Activated CD4-positive, alpha-beta T cell treated with anti-CD3 and anti-CD28 coated beads, Interleukin-2, amount 10 ng/mL, durations not matched to agents 24 days and 14 days (primary cell): ENCODE measurements around the gene REXO2. TPM values are rescaled to one million over a fixed set of nuclear protein-coding genes. Genes with fewer than 3 reads are reported as not detected.

Experiments
- DNase-seq: peaks from one replicate; pipeline ENCODE4 v3.0.0; 2022
- H3K27ac Mint-ChIP-seq: one replicate; pipeline ENCODE4 v1.8.0; 2022; ENCODE audit warnings: mild to moderate bottlenecking, mixed read lengths
- H3K27me3 Mint-ChIP-seq: one replicate; pipeline ENCODE4 v1.8.0; 2022; ENCODE audit warnings: mixed read lengths
- H3K36me3 Mint-ChIP-seq: one replicate; pipeline ENCODE4 v1.8.0; 2022; ENCODE audit warnings: low read depth, mild to moderate bottlenecking, mixed read lengths
- H3K4me1 Mint-ChIP-seq: one replicate; pipeline ENCODE4 v1.8.0; 2021; ENCODE audit warnings: mixed read lengths
- H3K4me3 Mint-ChIP-seq: one replicate; pipeline ENCODE4 v1.8.0; 2022; ENCODE audit warnings: mild to moderate bottlenecking, moderate library complexity, mixed read lengths
- H3K9me3 Mint-ChIP-seq: one replicate; pipeline ENCODE4 v1.8.0; 2021; ENCODE audit warnings: mixed read lengths
- intact Hi-C: fragments of 100-400 bp; cut with micrococcal nuclease; formaldehyde crosslinking; loops from one replicate; pipeline ENCODE4 v1.15.1; 2023
- total RNA-seq: library from RNA; stranded (reverse); gene quantifications from 2 replicates; pipeline ENCODE4 v1.2.3, GENCODE V29; 2022

Gene REXO2
- total RNA-seq, result 98.6 and 99.5 TPM in 2 replicates

- H3K9me3 Mint-ChIP-seq, result no peaks in the 10 kb centered on the region
- intact Hi-C loops, result loop anchor here (1.0 to 5.0 kb wide), 3 partner anchors 39 to 667 kb away; partner anchors contain the start of genes C11orf71, RBM7 and ZW10
- peaks cover 3% of the 10 kb centered on the region for H3K27me3 Mint-ChIP-seq
- H3K4me3 Mint-ChIP-seq, result peak within 1 kb of the TSS; percentile 99
- peak within 1 kb of the TSS; percentile 95 for H3K27ac Mint-ChIP-seq
- peaks cover 38% of the 10 kb centered on the region for H3K4me1 Mint-ChIP-seq
- peak; percentile 98 for DNase-seq
- H3K36me3 Mint-ChIP-seq, result peaks cover 34% of the 10 kb centered on the region
Observed at GRCh38 chr11:114439229-114440120, at the start of gene REXO2. Gene REXO2 (plus strand): TSS chr11:114439467. CDS start chr11:114439529, 62 bp downstream.

GRCh38 chr11:114392735-114393667 lies 46.3 kb upstream of the REXO2 start:
- intact Hi-C loops, result no loop called here
- no peak overlapping the region for H3K4me3 Mint-ChIP-seq
- peaks cover 3% of the 10 kb centered on the region for H3K4me1 Mint-ChIP-seq
- H3K36me3 Mint-ChIP-seq, result peaks cover 3% of the 10 kb centered on the region
- H3K27ac Mint-ChIP-seq, result no peak overlapping the region
- DNase-seq, result no peak
- H3K27me3 Mint-ChIP-seq, result peaks cover 3% of the 10 kb centered on the region
- no peaks in the 10 kb centered on the region for H3K9me3 Mint-ChIP-seq

GRCh38 chr11:114395736-114396135 lies 43.5 kb upstream of the REXO2 start:
- intact Hi-C loops, result no loop called here
- no peak overlapping the region for H3K27ac Mint-ChIP-seq
- no peaks in the 10 kb centered on the region for H3K9me3 Mint-ChIP-seq
- peaks cover 17% of the 10 kb centered on the region for H3K36me3 Mint-ChIP-seq
- peaks cover 5% of the 10 kb centered on the region for H3K27me3 Mint-ChIP-seq
- peaks cover 17% of the 10 kb centered on the region for H3K4me1 Mint-ChIP-seq
- no peak for DNase-seq
- no peak overlapping the region for H3K4me3 Mint-ChIP-seq

- no peak overlapping the region for H3K4me3 Mint-ChIP-seq
- intact Hi-C loops, result no loop called here
- peaks cover 19% of the 10 kb centered on the region for H3K36me3 Mint-ChIP-seq
- no peak overlapping the region for H3K27ac Mint-ChIP-seq
- H3K4me1 Mint-ChIP-seq, result peaks cover 19% of the 10 kb centered on the region
- H3K27me3 Mint-ChIP-seq, result peaks cover 5% of the 10 kb centered on the region
- no peak for DNase-seq
- no peaks in the 10 kb centered on the region for H3K9me3 Mint-ChIP-seq
Observed at GRCh38 chr11:114396916-114397315, 42.4 kb upstream of the REXO2 start.

GRCh38 chr11:114397349-114397982 lies 41.8 kb upstream of the REXO2 start:
- no peak for DNase-seq
- H3K27ac Mint-ChIP-seq, result no peak overlapping the region
- H3K36me3 Mint-ChIP-seq, result peaks cover 21% of the 10 kb centered on the region
- no peak overlapping the region for H3K4me3 Mint-ChIP-seq
- H3K9me3 Mint-ChIP-seq, result no peaks in the 10 kb centered on the region
- peaks cover 5% of the 10 kb centered on the region for H3K27me3 Mint-ChIP-seq
- peaks cover 23% of the 10 kb centered on the region for H3K4me1 Mint-ChIP-seq
- intact Hi-C loops, result no loop called here

- Mint-ChIP-seq H3K27ac (no peak overlapping the region), H3K27me3 (peaks cover 2% of the 10 kb centered on the region), H3K4me3 (peak overlapping the region; percentile 92), H3K9me3 (no peaks in the 10 kb centered on the region), H3K4me1 (peaks cover 29% of the 10 kb centered on the region), H3K36me3 (peaks cover 26% of the 10 kb centered on the region)
- intact Hi-C loops, result loop anchor here (2.0 kb wide), 1 partner anchor 52 kb away; no protein-coding TSS in a partner anchor
- no peak for DNase-seq
Observed at GRCh38 chr11:114398303-114398920, 40.9 kb upstream of the REXO2 start.

- intact Hi-C loops, result loop anchor here (1.0 to 2.0 kb wide), 3 partner anchors 40 to 524 kb away; partner anchors contain the start of genes REXO2 and USP28
- H3K9me3 Mint-ChIP-seq, result peaks cover 5% of the 10 kb centered on the region
- H3K27me3 Mint-ChIP-seq, result peaks cover 2% of the 10 kb centered on the region
- peaks cover 33% of the 10 kb centered on the region for H3K36me3 Mint-ChIP-seq
- H3K4me1 Mint-ChIP-seq, result peaks cover 34% of the 10 kb centered on the region
- H3K4me3 Mint-ChIP-seq, result peak overlapping the region; percentile 92
- peak overlapping the region; percentile 99 for H3K27ac Mint-ChIP-seq
- DNase-seq, result no peak
Observed at GRCh38 chr11:114399490-114400215, 39.6 kb upstream of the REXO2 start.

GRCh38 chr11:114400216-114400914 lies 38.9 kb upstream of the REXO2 start, which contains the start of the genes C11orf71 and RBM7:
Gene C11orf71 (minus strand): TSS chr11:114400511. CDS start chr11:114400331, 180 bp downstream.
Gene RBM7 (plus strand): TSS chr11:114400666. CDS start chr11:114400672, 6 bp downstream.
- intact Hi-C loops, result loop anchor here (1.0 kb wide), 2 partner anchors 39 to 525 kb away; partner anchors contain the start of genes REXO2 and USP28
- Mint-ChIP-seq H3K4me3 (peak within 1 kb of the TSS; percentile 92), H3K27me3 (peaks cover 2% of the 10 kb centered on the region), H3K27ac (peak within 1 kb of the TSS; percentile 99), H3K36me3 (peaks cover 38% of the 10 kb centered on the region), H3K4me1 (peaks cover 39% of the 10 kb centered on the region), H3K9me3 (peaks cover 5% of the 10 kb centered on the region)
- DNase-seq, result peak; percentile 99

- intact Hi-C loops, result loop anchor here (1.0 kb wide), 2 partner anchors 38 to 526 kb away; partner anchors contain the start of genes REXO2 and USP28
- H3K36me3 Mint-ChIP-seq, result peaks cover 43% of the 10 kb centered on the region
- peak overlapping the region; percentile 92 for H3K4me3 Mint-ChIP-seq
- peaks cover 2% of the 10 kb centered on the region for H3K27me3 Mint-ChIP-seq
- peaks cover 5% of the 10 kb centered on the region for H3K9me3 Mint-ChIP-seq
- peak overlapping the region; percentile 99 for H3K27ac Mint-ChIP-seq
- DNase-seq, result no peak
- H3K4me1 Mint-ChIP-seq, result peaks cover 44% of the 10 kb centered on the region
Observed at GRCh38 chr11:114400915-114401223, 38.4 kb upstream of the REXO2 start.

GRCh38 chr11:114401311-114401710 lies 38.0 kb upstream of the REXO2 start:
- H3K9me3 Mint-ChIP-seq, result peaks cover 5% of the 10 kb centered on the region

GRCh38 chr11:114412946-114413345 lies 26.3 kb upstream of the REXO2 start:
- H3K4me3 Mint-ChIP-seq, result no peak overlapping the region
- H3K27ac Mint-ChIP-seq, result no peak overlapping the region
- intact Hi-C loops, result no loop called here
- no peaks in the 10 kb centered on the region for H3K27me3 Mint-ChIP-seq
- DNase-seq, result no peak
- H3K4me1 Mint-ChIP-seq, result peaks cover 3% of the 10 kb centered on the region
- no peaks in the 10 kb centered on the region for H3K9me3 Mint-ChIP-seq
- peaks cover 28% of the 10 kb centered on the region for H3K36me3 Mint-ChIP-seq

More at GRCh38 chr11:114401311-114401710, 38.0 kb upstream of the REXO2 start:
- Mint-ChIP-seq H3K4me1 (peaks cover 46% of the 10 kb centered on the region), H3K4me3 (peak overlapping the region; percentile 92), H3K27me3 (peaks cover 2% of the 10 kb centered on the region), H3K36me3 (peaks cover 47% of the 10 kb centered on the region), H3K27ac (peak overlapping the region; percentile 99)
- DNase-seq, result peak; percentile 54
- intact Hi-C loops, result no loop called here

- Mint-ChIP-seq H3K9me3 (no peaks in the 10 kb centered on the region), H3K4me3 (no peak overlapping the region), H3K4me1 (peaks cover 3% of the 10 kb centered on the region), H3K36me3 (peaks cover 26% of the 10 kb centered on the region), H3K27me3 (no peaks in the 10 kb centered on the region), H3K27ac (no peak overlapping the region)
- intact Hi-C loops, result no loop called here
- peak; percentile 48 for DNase-seq
Observed at GRCh38 chr11:114413958-114414357, 25.3 kb upstream of the REXO2 start.
